Measurements from ENCODE around the gene CIC. TPM values are rescaled to one million over a fixed set of nuclear protein-coding genes. Genes with fewer than 3 reads are reported as not detected.

Gene CIC
- total RNA-seq, 4 donors from 2014 or later: 25.1 to 54.9 (median 27.9) TPM

DNA sequence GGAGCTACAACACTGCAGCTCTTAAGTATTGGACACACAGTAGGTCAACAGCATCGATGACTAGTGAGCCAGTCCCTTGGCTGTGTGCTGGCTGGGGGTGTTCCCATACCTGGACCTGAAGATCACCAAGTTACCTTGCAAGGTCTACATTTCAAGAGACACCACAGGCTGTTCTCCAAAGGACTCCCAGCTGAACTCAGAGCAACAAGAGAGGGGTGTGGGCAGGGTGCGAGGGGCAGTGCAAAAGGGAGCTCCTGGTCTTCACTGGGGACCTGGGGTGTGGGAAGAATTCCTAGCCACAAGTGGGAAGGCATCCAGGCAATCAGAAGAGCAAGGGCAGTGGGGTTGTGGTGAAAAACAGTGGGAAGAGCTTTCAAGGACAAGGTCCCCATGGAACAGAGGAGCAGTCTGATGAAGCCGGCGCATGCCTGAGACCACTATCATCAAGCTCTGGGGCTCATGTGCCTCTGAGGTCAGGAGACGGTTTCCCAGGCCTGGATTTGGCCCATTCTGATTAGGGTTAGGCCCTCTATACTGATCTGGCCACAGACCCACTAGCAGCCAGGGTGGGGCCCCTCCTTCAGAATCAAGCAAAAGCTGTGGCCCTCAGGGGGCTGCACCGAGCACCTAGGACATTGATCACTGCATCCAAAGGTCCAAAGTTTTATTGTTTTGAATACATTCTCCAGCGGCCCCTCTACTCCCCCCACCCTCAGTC is 22.0 kb upstream of the CIC start:
- Histone ChIP-seq H3K27ac (peak overlapping the region in 3 of 4 donors; percentile 46 to 98 (median 62)), H3K27me3 (no peaks in the 10 kb centered on the region), H3K9me3 (no peaks in the 10 kb centered on the region), H3K4me1 (peaks cover 27 to 87% (median 33%) of the 10 kb centered on the region in 3 donors), H3K4me3 (no peak overlapping the region), H3K36me3 (peaks cover 4 to 22% (median 6%) of the 10 kb centered on the region in 3 donors)
- no peak for DNase-seq
- intact Hi-C loops (cut with DNase I): loop anchor here (10.0 kb wide), 1 partner anchor 48 kb away; no protein-coding TSS in a partner anchor
- TF ChIP-seq, protein P1, sequence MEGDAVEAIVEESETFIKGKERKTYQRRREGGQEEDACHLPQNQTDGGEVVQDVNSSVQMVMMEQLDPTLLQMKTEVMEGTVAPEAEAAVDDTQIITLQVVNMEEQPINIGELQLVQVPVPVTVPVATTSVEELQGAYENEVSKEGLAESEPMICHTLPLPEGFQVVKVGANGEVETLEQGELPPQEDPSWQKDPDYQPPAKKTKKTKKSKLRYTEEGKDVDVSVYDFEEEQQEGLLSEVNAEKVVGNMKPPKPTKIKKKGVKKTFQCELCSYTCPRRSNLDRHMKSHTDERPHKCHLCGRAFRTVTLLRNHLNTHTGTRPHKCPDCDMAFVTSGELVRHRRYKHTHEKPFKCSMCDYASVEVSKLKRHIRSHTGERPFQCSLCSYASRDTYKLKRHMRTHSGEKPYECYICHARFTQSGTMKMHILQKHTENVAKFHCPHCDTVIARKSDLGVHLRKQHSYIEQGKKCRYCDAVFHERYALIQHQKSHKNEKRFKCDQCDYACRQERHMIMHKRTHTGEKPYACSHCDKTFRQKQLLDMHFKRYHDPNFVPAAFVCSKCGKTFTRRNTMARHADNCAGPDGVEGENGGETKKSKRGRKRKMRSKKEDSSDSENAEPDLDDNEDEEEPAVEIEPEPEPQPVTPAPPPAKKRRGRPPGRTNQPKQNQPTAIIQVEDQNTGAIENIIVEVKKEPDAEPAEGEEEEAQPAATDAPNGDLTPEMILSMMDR (IDR thresholded peaks at IDR 0.05): no peak
- TF ChIP-seq POLR2A (IDR thresholded peaks at IDR 0.05): no peak
- WGBS, 2 donors: 55 to 68% methylated on average over 6 to 7 of the region's 7 CpGs

DNA sequence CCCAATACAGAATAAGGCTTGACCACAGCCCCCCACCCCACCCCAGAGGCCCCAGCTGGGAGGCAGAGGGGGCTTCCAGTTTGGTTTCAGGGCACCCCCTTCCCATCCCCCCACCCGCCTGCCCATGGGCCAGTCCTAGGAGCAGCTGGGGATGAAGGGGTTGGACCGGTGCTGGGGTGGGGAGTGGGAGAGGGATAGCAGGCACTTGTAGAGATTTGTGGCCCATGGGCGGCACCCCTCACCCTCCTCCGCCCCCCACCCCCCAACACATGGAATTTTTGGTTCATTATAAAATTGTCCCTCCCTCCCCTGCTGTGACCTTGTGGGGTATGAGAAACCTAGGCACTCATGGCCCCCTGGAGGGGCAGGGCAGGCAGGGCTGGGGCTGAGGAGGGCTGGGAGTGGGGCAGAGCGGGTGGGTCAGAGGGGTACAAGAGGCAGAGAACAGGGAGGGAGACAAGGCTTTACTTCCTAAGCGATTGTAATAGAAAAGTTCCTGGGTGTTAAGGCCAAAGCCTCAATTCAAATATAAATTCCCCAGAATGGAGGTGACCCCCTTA is 21.3 kb upstream of the CIC start:
- TF ChIP-seq POLR2A (IDR thresholded peaks at IDR 0.05): no peak
- TF ChIP-seq, protein P1 (IDR thresholded peaks at IDR 0.05): no peak
- 100% methylated on average over 1 to 2 of the region's 6 CpGs for WGBS, 2 donors
- H3K4me3 ChIP-seq: no peak overlapping the region
- intact Hi-C loops (cut with DNase I): loop anchor here (10.0 kb wide), 1 partner anchor 47 kb away; no protein-coding TSS in a partner anchor
- DNase-seq: no peak
- H3K9me3 ChIP-seq: no peaks in the 10 kb centered on the region
- H3K27ac ChIP-seq: peak overlapping the region in 3 of 4 donors; percentile 46 to 98 (median 62)
- H3K4me1 ChIP-seq: peaks cover 34 to 94% (median 39%) of the 10 kb centered on the region in 3 donors
- H3K36me3 ChIP-seq: peaks cover 4 to 22% (median 6%) of the 10 kb centered on the region in 3 donors
- H3K27me3 ChIP-seq: no peaks in the 10 kb centered on the region

DNA sequence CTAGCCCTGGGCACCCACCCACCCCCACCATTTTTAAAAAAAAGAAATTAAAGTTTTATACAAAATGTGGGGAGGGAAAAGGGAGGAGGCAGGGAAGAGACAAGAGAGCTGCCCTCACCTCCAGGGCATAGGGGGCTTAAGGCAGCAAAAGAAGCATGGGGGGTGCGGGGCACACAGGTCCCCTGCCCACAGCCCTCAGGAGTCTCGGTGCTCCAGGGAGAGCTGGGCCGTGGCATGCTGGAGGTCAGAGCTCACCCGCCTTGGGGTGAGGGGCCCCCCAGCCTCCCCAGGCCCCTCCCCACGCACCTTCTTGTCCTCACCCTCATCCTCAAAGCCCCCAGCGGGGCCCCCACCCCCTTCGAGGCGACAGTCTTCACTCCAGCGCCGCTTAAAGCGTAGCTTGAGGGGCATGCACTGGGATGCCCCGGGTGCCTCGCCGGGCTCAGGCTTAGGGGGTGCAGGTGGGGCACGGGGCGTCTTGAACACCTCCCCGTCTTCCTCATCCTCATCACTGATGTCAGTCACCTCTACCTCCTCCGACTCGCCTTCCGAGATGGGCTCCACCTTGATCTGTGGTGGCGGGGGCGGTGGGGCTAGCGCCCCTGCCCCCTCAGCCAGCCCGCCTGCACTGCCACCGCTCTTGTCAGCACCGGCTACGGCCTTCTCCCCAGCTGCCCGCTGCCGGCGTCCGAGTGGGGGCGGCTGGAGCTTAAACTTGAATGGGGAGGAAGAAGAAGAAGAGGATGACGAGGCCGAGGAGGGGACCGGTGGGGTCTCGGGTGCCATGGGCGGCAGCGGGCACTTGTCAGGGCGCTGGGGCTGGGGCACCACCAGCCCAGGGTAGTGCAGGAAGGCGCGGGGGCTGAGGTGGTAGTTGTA is 20.5 kb upstream of the CIC start:
- 86 to 87% methylated on average over 11 to 15 of the region's 41 CpGs for WGBS, 2 donors
- no peak for DNase-seq
- no peak for TF ChIP-seq POLR2A (IDR thresholded peaks at IDR 0.05)
- TF ChIP-seq, protein P1 (IDR thresholded peaks at IDR 0.05): no peak
- Histone ChIP-seq H3K27me3 (no peaks in the 10 kb centered on the region), H3K9me3 (no peaks in the 10 kb centered on the region), H3K4me3 (no peak overlapping the region), H3K36me3 (peaks cover 4 to 22% (median 6%) of the 10 kb centered on the region in 3 donors), H3K27ac (peak overlapping the region in 2 of 4 donors; percentile 100), H3K4me1 (peaks cover 35 to 97% (median 43%) of the 10 kb centered on the region in 3 donors)
- intact Hi-C loops (cut with DNase I): loop anchor here (10.0 kb wide), 1 partner anchor 46 kb away; no protein-coding TSS in a partner anchor

DNA sequence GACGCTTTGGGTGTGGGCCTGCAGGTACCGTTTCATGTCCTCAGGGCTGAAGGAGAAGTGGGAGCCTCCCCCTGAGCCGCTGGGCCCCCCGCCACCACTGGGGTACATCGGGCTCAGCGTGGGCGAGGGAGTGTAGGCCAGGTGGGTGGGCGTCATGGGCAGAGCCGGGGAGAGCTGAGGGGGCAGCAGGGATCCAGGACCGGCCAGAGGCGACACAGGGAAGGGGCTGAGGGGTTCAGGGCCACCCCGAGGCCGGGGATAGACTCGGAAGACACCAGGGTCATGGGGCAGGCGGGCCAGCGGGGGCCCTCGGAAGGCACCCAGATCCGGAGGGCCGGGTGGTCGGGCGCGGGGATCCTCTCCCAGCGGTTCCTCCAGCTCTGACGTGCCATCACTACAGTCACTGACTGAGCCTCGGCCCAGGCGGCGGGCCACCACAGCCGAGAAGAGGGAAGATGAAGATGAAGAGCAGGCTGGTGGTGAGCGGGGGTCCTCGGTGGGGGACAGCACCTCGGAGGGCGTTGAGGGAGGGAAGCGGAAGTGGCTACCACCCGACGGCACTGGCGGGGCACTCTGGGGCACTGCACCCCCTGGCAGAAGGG is 19.8 kb upstream of the CIC start:
- Histone ChIP-seq H3K27me3 (no peaks in the 10 kb centered on the region), H3K9me3 (no peaks in the 10 kb centered on the region), H3K4me1 (peaks cover 27 to 90% (median 43%) of the 10 kb centered on the region in 3 donors), H3K4me3 (no peak overlapping the region), H3K36me3 (peaks cover 4 to 22% (median 6%) of the 10 kb centered on the region in 3 donors), H3K27ac (peak overlapping the region in 3 of 4 donors; percentile 13 to 100 (median 100))
- no peak for DNase-seq
- intact Hi-C loops (cut with DNase I): loop anchor here (10.0 kb wide), 1 partner anchor 46 kb away; no protein-coding TSS in a partner anchor
- TF ChIP-seq, protein P1 (IDR thresholded peaks at IDR 0.05): no peak
- no peak for TF ChIP-seq POLR2A (IDR thresholded peaks at IDR 0.05)
- WGBS, 2 donors: 79 to 80% methylated on average over 13 to 20 of the region's 36 CpGs

Data from esophagus squamous epithelium (tissue), 5 donors.